ENCODE results near the gene MYDGF.

The MYDGF gene

DNA sequence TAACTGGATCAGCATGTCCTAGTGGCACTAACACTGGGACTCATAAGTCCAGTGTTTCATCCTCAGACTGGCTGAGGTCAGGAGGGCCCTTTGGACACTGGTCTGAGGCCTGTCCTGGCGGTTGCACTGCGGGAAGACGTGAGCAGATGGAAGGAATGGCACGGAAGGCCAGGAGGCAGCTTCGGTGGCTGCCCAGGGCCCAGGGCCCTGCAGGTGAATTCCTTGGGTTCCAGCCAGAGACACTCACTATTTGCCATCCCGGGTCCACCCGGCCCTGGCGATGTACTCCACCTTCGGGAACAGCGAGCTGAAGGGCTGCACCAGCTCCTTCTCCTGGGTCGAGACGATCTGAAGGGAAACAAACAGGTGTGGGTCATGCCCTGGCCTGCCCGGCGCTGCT is 27.2 kb upstream of the MYDGF start:
- DNase-seq (ENCODE audit: extremely low read depth, insufficient read length): no peak
- H3K4me3 ChIP-seq (replicated peaks; ENCODE audit: low read depth, low read length): no peak overlapping the region
- TF ChIP-seq, protein P1, sequence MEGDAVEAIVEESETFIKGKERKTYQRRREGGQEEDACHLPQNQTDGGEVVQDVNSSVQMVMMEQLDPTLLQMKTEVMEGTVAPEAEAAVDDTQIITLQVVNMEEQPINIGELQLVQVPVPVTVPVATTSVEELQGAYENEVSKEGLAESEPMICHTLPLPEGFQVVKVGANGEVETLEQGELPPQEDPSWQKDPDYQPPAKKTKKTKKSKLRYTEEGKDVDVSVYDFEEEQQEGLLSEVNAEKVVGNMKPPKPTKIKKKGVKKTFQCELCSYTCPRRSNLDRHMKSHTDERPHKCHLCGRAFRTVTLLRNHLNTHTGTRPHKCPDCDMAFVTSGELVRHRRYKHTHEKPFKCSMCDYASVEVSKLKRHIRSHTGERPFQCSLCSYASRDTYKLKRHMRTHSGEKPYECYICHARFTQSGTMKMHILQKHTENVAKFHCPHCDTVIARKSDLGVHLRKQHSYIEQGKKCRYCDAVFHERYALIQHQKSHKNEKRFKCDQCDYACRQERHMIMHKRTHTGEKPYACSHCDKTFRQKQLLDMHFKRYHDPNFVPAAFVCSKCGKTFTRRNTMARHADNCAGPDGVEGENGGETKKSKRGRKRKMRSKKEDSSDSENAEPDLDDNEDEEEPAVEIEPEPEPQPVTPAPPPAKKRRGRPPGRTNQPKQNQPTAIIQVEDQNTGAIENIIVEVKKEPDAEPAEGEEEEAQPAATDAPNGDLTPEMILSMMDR (IDR thresholded peaks at IDR 0.05; ENCODE audit: insufficient read depth, low read length, poor library complexity, severe bottlenecking): no peak
- peaks cover 51% of the 10 kb centered on the region for H3K36me3 ChIP-seq (ENCODE audit: control insufficient read depth, insufficient read depth, low read length)
- no peaks in the 10 kb centered on the region for H3K27me3 ChIP-seq (replicated peaks; ENCODE audit: control insufficient read depth, insufficient read depth, low read length)

DNA sequence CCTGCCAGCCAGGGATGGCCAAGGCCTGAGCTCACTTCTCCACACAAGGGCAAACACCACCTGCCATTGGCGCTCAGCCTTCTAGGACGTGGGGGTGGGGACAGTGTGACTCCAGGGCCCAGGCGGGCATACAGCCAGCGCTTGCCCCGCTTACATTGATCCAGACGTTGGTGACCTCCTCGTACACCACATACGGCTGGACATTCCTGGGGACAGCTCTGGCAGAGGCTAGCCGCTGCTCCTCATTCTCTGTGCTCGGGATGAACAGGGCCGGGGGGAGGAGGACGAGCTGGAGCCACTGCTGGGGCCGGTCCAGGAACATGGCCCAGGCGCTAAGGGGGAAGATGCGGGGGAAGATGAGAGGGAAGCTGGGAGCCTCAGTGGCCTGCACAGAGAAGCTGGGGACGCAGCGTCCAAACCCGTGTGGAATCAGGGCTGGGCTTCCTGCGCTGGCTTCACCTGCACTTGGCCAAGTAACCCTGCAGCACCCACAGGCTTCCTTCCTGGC is 25.1 kb upstream of the MYDGF start:
- Histone ChIP-seq H3K27me3 (replicated peaks; ENCODE audit: control insufficient read depth, insufficient read depth, low read length) (no peaks in the 10 kb centered on the region), H3K4me3 (replicated peaks; ENCODE audit: low read depth, low read length) (no peak overlapping the region), H3K36me3 (ENCODE audit: control insufficient read depth, insufficient read depth, low read length) (peaks cover 51% of the 10 kb centered on the region)
- TF ChIP-seq, protein P1 (IDR thresholded peaks at IDR 0.05; ENCODE audit: insufficient read depth, low read length, poor library complexity, severe bottlenecking): no peak
- DNase-seq (ENCODE audit: extremely low read depth, insufficient read length): no peak

DNA sequence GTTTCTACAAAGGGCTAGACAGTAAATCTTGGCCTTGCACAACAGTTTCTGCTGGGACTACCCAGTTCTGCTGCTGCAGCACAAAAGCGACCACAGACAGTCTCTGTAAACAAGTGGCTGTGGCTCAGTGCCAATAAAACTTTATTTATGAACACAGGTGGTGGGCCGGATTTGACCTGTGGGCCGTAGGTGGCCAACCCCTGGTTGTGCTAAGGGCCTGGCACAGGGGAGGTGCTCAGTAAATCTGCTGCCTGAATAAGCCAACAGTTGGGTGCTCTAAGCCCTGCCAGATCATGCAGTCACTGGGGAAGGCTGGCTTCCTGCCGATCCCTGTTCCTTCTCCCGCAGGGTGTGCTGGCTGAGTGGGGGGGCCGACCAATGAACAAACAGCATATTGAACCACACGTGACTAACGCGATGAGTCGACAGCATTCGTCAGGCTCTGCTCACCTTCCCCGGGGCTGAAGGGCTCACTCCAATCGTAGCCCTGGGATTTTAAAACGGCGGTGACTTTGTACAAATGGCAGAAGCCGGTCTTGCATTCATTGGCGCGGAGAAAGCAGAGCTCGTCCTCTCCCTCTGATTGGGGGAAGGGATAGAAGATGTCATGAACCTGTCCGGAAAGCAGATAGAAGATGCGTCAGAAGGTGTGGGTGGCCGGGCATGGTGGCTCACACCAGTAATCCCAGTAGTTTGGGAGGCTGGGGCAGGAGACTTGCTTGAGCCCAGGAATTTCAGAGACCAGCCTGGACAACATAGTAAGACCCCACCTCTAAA is 24.3 kb upstream of the MYDGF start:
- TF ChIP-seq, protein P1 (IDR thresholded peaks at IDR 0.05; ENCODE audit: insufficient read depth, low read length, poor library complexity, severe bottlenecking): no peak
- no peak for DNase-seq (ENCODE audit: extremely low read depth, insufficient read length)
- no peak overlapping the region for H3K4me3 ChIP-seq (replicated peaks; ENCODE audit: low read depth, low read length)
- peaks cover 49% of the 10 kb centered on the region for H3K36me3 ChIP-seq (ENCODE audit: control insufficient read depth, insufficient read depth, low read length)
- no peaks in the 10 kb centered on the region for H3K27me3 ChIP-seq (replicated peaks; ENCODE audit: control insufficient read depth, insufficient read depth, low read length)

DNA sequence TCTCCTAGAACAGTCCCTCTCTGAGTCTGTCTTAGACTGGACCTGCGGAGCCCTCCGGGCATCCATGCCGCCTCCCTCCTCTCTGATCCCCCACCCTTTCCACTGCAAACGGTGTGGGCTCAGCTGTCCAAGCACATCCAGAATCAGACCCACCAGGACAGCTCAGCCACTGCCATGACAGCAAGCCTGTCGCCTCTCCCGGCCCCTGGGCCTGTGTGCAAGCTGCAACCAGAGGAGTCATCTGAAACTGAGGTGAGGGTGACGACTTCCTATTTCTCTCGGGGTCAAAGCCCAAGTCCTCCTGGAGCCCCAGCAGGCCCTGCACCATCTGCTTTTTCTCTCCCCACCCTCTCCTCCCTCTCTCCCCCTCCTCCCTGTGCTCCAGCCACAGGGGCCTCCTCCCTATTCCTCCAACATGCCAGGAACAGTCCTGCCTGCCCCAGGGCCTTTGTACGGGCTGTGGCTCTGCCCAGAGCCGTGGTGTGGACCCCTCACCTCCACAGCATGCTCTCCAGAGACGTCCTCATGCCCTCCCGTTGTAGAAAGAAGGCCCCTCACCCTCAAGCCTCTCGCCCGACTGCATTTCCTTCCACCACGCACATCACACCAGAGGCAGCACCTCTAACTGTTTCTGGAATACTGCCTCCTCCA is 23.5 kb upstream of the MYDGF start:
- no peak for DNase-seq (ENCODE audit: extremely low read depth, insufficient read length)
- H3K36me3 ChIP-seq (ENCODE audit: control insufficient read depth, insufficient read depth, low read length): peaks cover 49% of the 10 kb centered on the region
- no peaks in the 10 kb centered on the region for H3K27me3 ChIP-seq (replicated peaks; ENCODE audit: control insufficient read depth, insufficient read depth, low read length)
- no peak overlapping the region for H3K4me3 ChIP-seq (replicated peaks; ENCODE audit: low read depth, low read length)
- TF ChIP-seq, protein P1 (IDR thresholded peaks at IDR 0.05; ENCODE audit: insufficient read depth, low read length, poor library complexity, severe bottlenecking): no peak

DNA sequence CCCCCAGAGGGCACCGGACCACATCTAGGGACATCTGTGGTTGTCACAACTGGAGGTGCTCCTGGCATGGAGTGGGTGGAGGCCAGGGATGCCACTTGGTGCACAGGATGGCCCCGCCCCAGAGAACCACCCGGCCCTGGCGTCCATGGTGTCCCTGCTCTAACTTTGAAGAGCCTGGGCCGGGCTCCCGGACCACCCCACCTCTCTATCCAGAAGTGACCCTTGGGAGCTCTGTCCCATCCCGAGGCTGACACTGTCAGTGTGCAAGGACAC is 22.9 kb upstream of the MYDGF start:
- H3K27me3 ChIP-seq (replicated peaks; ENCODE audit: control insufficient read depth, insufficient read depth, low read length): no peaks in the 10 kb centered on the region
- H3K36me3 ChIP-seq (ENCODE audit: control insufficient read depth, insufficient read depth, low read length): peaks cover 48% of the 10 kb centered on the region
- TF ChIP-seq, protein P1 (IDR thresholded peaks at IDR 0.05; ENCODE audit: insufficient read depth, low read length, poor library complexity, severe bottlenecking): no peak
- H3K4me3 ChIP-seq (replicated peaks; ENCODE audit: low read depth, low read length): no peak overlapping the region
- DNase-seq (ENCODE audit: extremely low read depth, insufficient read length): no peak

Data from GM06990 (cell line).